ENCODE results near the gene WDFY4.

Gene WDFY4

DNA sequence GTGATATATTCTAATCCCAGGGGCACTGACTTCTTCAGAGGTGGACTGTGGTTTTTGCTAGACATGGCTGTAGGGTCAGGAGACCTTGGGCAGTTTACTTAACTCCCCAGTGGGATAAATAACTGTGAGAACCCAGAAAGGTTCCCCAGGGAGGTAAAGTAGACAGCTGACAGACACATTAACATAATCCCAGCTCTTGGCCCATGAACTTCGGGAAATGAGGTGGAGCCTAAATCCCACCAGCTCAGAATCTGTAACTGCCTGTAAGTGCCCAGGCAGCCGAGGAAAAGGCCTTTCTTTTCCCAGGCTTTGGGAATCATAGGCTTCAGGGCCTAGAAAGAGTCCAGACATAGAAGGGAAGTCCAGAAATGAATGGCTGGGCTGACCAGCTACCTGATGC lies 149.0 kb downstream of the WDFY4 start:
- DNase-seq, result no peak

DNA sequence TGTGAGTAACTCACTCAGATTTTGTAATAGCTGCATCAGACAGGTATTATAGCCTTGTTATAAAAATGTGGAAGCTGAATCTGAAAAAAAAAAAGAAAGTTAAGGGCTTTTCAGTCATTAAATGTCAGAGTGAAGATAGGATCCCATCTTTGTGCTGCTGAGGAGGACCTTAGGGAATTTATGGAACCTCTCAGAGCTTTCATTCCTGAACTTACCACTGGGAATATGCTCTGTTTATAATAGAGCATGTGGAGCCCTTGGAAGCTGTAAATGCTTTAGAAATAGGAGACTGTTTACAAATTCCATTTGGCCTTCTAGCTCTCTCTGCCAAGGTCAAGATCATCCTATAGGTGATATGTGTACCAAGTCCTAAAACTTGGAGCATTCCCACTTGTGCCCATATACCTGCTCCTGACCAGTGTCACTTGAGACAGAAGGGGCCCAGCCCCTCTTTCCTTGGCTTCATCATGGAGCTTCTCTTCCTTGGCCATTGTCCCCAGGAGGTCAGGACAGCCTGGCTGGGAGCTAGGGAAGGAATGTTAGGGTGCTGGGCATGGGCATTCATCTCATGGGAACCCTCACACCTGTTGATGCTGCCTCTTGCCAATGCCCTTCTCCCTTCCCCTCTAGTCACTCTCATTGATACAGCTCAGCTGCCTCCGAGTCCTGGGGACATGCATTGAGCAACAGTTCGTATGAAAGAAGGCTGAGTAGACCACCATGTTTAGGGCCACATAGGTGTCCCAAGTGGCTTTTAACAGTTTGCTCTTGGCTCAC lies 149.7 kb downstream of the WDFY4 start:
- DNase-seq, result no peak

DNA sequence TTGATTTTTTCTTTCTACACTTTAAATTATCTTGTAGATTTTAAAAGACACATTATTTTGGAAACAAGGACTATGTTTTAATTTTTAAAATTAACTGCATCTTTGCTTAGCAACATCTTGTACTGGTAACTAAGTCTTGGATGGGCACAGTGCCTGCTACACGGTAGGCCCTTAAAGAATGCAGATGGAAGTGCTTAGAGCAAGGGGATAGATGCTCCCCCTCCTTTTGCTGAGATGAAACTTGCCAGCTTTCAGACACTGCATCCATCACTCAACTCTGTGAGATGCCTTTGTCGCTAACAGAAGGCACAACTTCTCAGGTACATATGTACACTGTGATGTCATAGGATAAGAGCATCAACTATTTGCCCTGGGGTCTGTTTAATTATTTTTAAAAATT lies 151.1 kb downstream of the WDFY4 start:
- no peak for DNase-seq

DNA sequence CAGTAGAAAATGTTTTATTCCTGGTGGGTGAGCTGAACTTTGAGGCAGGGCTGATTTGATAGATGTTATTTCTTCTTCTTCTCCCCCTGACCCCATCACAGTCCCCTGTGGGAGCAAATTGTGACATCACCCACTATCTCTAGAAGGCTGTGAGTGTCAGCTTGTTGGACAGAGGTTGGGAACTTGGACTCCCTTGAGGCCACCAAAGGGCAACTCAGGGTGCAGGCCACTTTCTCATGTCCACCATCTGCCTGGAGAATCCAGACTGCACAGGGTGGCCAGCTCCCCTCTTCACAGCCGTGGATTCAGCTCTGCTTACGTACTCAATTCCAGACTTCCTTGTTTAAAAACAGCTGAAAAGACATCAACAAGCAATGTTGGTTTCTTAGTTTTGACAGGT lies 151.9 kb downstream of the WDFY4 start:
- no peak for DNase-seq

DNA sequence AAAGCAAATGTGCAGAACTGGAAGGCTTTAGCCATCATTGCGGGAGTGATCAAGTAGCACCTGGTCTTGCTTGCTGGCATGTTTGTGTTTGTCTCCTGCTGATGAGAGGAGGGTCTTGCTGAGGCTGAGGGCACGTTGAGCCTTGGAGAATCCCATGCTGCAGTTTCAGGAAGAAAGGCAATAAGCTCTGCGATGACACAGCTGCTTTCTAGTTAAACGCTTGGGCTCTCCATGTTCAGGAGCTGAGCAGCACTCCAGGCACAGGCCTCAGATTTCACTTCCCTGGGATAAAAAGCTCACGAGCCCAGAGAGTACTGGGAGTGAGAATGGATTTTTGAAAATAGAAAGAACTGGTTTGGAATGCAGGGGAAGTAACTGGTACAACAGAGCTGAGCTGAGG lies 154.2 kb downstream of the WDFY4 start:
- no peak for DNase-seq

DNA sequence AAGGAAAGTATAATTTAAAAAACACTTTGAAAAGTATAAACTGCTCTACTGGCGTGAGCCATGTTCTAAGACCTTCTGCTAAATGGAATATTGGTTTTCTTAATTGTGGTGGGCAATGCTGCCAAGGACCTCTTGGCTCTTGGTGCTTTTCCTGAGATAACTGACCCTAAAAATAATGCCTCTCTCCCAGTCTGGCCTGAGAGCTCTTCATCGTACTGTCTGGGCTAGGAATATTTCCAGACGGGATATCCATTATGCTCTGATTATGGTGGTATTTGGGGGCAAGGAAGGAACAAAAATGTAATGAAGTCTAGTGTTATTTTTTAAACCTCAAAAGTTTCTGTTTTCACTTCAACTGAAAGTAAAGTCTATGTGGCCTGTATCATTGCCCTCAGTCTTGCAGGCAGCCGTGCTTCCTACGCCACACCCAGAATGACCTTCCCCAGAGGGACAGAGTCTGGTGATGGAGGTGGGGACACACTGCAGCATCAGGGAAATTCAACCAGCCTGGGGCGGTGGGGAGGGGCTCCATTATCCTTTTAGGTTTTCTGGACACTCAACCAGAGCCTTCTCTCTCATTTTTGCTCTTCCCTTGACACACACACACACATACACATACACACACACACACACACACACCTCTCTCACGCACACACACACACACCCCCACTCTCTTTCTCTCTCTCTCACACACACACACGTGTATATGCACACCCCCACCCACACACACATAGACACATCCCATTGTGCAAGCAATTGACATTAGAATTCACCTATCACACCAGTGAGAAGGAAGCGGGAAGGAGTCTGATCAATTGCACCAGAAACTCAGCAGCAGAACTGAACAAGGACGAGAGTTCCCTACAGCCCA lies 155.4 kb downstream of the WDFY4 start:
- DNase-seq, result no peak

DNA sequence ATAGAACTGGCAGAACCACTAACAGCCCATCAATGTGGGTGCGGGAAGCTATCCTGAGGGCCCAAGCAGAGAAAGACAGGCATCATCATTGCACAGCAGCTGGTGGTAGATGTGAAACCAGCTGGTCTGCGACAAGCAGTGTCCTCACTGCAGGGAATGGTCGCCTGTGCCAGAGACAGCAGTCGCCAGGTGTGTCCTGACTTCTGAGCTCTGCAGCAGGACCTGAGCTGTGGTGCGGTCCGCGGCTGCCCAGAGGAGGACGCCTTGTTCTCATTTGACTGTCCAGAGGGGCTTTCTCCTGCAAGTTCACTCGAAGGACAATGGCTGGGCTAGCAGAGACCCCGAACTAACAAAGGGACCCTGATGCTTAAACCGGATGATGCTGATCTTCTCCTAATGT lies 157.6 kb downstream of the WDFY4 start:
- DNase-seq, result no peak

DNA sequence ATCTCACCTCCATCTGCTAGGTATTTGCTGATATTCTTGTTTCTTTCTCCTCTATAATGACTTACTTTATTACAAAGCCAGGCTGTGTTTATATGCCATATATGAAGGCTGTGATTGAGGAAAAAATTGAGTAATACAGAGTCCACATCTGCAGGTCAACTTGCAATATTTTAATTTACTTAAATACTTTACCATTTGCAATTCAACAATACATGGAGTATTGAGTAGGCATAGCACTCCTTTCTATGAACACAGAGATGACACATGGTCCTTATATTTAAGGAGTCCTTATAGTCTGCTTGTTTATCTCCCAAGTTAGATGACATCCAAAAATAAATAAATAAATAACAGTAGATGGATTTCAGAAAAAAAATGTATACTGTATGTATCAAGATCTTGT lies 158.5 kb downstream of the WDFY4 start:
- no peak for DNase-seq

DNA sequence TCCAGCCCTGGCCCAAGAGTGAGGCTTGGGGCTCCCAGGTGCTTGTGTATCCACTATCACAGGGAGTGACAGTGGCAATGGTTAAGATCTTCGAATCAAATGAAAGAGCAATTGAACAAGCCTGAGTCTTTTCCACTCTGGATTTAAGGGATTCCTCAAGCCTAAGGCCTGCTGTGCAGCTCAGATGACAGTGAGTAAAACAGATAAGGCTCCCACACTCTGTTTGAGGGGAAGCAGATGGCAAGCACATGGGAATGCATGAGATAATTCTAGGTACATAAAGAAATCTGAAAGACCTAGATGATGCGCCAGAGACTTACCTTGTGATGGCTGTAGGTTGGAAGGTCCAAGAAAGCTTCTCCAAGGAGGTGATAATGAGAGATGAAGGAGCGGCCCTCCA lies 159.9 kb downstream of the WDFY4 start:
- DNase-seq, result no peak

DNA sequence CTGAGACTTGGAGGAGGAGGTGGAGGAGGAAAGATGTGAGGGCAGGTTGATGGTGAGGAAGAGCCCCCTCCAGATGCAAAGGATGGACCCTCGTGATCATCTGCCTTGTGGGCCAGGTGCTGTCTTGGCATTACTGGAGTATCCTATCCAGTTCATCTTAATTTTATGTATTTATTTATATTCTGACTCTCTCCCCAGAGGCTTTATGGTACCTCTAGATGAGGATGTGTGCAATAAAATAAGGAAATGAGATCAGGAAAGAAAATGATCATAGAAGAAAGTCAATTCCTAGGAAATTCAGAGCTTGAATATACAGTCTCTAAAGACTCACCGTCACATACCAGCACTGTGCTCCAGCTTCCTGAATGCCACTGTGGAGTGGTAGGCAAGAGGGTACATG lies 160.8 kb downstream of the WDFY4 start:
- no peak for DNase-seq

DNA sequence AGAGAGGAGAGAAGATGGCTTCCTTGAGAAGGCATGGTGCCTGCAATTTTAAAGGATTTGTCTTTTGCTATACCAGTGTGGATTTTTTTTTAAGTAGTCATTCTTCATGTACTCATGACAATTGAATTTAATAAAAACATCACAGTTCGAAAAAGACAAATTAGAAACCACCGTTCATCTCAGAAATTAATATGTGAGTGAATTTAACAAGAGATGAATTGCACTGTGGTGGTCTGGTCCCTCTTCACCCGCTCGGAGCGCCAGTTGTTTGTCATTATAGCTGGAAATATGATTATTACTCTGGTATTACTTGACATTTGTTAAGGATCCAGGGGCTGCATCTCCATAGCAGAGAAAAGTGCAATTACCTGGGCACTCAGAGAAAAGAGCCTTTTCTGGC lies 163.0 kb downstream of the WDFY4 start:
- DNase-seq, result no peak

DNA sequence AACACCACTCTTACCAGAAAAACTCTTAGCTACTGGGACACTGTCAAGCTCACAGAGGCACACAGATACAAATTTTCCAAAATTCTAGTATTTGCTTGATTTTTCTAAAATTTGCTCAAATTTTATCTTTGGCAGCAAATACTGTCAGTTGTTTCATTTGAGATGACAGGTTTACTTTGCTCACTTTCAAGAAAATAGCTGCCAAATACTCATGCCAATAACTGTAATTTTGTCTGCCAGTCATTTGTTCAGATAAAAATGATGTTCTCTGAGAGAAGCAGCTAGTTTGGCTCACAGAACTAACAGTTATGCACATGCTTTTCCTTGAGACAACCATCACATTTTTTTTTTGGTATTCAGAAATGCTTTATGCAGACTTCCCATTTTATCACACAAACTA lies 172.2 kb downstream of the WDFY4 start:
- DNase-seq, result no peak

DNA sequence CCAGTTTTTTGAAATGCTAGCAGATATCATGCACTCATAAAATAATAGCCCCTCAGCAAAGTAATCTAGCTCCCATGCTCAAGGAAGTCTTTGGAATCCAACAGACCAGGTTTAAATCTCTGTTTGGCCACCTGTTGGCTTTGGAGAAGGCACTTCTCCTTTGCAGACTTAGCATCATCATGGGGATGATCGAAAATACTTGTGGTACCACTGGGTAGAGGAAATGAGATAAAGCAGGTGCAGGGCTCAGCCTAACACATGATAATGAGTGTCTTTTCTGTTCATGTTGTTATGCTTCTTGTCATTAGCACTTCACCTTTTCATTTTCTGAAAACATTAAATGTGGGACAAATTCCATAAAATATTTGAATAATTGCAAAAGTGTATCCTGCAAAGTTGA lies 187.6 kb downstream of the WDFY4 start:
- no peak for DNase-seq

DNA sequence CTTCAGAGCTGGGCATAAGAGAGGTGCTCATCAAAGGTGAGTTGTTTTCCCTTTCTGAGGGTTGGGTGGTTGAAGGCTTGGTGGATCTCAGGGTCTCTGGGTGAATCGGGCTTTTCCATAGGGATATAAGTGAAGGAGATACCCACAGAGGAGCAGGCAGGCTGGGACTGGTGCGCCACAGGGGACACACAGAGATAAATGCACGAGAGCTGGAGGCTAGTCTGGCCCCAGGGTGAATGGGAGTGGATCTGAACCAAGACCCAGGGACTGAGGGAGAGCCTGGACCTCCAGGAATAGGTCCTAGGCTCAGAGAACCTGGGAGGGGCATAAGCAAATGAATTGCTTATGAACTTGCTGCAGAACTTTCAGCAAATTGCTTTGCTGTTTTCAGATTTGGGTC lies 193.4 kb downstream of the WDFY4 start:
- no peak for DNase-seq

DNA sequence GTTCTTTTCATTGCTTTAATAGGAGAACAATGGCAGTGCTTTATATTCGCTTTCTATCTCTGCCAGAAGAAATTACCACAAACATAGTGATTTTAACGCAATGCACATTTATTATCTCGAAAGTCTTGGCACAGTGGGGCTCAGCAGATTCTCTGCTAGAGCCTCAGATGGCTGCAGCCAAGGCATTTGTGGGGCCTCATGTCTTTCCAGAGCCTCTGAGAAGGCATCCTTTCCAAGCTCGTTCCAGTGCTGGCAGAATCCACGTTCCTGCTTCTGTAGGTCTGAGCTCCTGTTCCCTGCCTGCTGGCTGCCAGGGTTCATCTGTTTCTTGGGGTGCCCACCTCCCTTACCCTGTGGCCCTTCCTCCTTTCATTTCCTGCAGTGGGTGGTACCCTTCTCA lies 194.8 kb downstream of the WDFY4 start:
- DNase-seq, result no peak

DNA sequence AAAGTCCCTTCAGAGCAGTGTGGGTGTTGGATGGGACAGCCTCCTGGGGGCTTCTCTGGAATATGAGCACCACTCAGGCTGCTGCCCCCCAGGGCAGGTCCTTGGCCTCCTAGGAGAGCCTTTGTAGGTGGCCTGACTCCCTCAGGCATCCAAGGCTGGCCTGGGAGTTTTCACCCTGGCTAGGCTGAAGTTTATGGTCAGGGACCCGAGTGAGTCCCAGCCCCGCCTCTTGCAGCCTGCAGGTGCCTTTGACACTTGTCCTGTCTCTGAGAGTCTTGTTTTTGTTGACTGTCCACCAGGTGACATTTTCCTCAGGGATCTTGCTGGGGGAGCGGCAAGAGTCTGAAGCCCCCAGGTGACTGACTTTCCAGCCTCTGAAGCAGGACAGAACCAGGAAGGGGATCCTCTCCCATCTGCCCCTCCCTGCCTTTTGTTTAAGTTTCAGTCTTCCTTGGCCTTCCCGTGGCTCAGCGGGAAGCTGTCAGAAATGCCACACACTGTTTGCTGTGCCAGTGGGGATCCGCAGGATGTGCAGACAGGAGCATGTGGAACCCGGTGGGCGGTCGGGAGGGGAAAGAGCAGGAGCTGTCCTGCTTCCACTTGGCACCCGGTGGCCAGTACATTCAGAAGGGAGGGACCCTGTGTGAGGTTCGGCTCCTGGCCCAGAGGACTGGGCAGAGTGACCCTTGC lies 195.5 kb downstream of the WDFY4 start:
- DNase-seq, result no peak

DNA sequence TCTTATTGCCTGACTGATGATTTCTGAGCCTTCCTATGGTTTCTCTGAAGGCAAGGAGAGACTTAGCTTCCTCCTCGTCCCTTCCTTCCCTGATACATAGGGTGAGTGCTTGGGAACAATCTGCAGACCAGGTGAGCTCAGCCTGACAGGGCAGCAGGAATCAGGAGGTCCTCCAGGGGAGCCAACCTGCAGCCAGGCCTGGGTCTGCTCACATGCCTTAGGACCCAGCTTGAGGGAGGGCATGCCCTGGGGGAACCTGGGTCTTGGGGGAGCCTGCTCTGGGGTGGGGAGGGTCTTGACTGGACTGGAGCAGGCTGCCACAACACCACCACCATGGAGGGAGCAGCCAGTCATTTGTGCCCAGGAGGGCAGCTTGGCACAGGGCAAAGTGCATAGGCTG lies 197.3 kb downstream of the WDFY4 start:
- DNase-seq, result no peak

DNA sequence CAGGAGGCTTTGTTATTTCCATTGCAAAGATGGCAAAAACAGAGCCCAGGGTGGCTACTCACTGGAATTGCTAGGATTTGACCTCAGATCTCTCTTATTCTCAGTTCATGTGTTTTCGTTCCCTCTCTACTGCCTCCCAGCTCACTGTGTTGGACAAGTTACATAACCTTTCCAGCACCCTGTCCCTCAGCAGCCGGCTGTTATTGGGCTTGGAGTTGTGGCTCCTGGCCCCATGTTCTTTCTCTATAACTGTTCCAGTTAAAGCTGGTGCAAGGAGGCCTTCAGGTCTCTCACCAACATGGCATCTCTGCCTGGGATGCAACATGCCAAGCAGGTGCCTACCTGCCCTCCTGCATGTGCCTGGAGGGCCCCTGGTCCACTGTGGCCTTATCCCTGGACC lies 198.2 kb downstream of the WDFY4 start:
- no peak for DNase-seq

DNA sequence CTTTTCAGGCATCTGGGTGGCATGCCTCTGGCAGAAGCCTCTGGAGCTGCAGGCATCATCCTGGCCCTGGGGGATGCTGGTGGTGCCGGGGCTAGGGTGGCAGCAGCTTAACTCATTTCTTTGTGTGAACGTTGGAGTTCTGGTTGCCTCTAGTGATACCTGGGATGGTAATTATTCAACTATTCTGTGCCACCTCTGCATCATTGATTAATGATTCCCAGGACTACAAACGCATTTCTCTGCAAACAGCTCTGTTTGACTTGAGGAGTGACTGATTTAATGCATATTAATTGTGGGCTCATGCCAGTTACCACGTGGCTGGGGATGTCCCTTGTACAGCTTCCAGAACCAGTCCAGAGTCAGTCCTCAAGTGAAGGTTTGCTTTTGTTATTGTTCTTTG lies 199.0 kb downstream of the WDFY4 start:
- no peak for DNase-seq

DNA sequence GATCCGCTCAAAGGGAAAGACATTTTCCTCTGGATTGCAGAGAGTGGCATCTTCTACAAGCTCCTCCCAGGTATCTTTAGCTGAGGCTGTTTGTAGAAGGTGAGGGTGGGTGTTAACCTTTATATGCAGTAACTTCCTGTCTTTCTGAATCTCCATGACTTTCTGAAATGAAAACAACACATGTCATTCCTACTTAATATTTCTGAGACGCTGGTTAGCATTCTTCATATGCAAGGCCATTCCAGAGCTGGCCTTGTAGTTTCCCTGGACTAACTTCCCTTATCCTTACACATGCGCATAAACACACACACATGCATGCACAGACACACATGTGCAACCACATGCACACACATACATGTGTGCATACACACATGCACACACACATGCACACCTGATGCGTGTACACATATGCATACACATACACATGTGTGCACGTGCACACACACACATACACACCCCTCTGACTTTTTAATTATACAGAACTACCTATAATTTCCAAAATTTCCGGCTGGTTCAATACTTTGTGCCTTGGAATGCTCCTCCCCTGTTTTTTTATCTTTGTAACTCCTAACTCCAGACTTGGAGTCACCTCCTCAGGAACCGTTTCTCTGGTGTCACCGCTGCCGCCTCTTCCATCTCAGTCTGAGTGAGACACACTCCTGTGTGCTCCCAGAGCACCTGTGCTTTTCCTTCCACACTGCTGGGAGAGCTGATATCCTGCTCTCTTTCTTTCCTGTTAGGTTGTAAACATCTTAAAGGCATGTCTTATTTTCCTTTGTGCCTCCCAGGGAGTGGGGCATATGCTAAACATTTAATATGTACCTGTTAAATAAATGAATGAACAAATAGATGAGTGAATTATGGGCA lies 199.7 kb downstream of the WDFY4 start:
- no peak for DNase-seq

DNA sequence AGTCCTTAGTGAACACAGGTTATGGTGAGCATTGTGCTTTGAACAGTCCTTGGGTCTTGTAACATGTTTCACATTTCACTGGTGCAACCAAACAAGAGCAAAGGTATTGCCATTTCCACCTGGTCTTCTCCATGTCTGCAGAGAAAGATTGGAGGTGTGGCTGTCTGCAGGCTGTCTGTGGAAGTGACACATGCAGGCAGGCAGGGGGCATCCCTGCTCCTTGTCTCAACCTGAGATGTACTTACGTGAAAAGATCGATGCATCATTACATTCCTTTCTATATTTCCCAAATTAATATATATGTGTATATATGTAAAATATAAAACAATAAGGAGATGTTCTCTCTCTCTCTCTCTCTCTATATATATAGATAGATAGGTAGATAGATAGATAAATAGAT lies 200.7 kb downstream of the WDFY4 start:
- no peak for DNase-seq

DNA sequence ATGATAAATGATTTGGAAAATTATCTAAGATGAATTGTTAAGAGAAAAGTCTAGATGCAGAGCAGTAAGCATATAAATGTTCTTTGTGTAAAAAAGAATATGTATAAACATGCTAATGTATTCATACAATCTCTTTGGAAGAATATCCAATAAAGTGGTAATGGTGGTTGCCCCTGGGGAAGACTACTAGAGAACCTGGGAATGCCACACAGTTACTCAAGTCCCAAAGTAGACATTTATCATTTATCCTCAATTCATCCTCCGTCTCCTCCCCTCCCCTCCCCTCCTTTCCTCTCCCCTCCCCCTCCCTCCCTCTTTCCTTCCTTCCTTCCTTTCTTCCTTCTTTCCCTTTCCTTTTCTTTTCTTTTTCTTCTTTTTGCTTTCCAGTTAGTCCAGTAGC lies 203.3 kb downstream of the WDFY4 start:
- no peak for DNase-seq
